GM21723 (cell line): ENCODE measurements around the gene CHD3.
"Not testable (repeated sequence)": the region's sequence is repeated elsewhere in the genome, so short reads cannot be mapped to it uniquely, and the experiment has no call there.

Experiments
- ATAC-seq: cut with Tn5 transposase; IDR thresholded peaks from one replicate; pipeline ENCODE4 v1.9.1; 2021; ENCODE audit warnings: mild to moderate bottlenecking, moderate library complexity; ENCODE audit not compliant: unreplicated experiment

Gene CHD3

GRCh38 chr17:7930841-7931631, 42.4 kb downstream of the CHD3 start:
- ATAC-seq = no peak

GRCh38 chr17:7931709-7932482, 43.3 kb downstream of the CHD3 start, which contains the start of the genes CNTROB and TRAPPC1:
CNTROB (plus strand) TSS chr17:7932206; CDS start chr17:7933080, 874 bp downstream.
TRAPPC1 (minus strand) TSS chr17:7931946; CDS start chr17:7931829, 117 bp downstream.
- peak; percentile 85 for ATAC-seq

GRCh38 chr17:7932483-7932891, 43.9 kb downstream of the CHD3 start:
- ATAC-seq = peak; percentile 14

- ATAC-seq = no peak
Measured at GRCh38 chr17:7932949-7933348, 44.4 kb downstream of the CHD3 start.

GRCh38 chr17:7935859-7936258, 47.3 kb downstream of the CHD3 start:
- ATAC-seq = no peak

- no peak for ATAC-seq
Measured at GRCh38 chr17:7940034-7940433, 51.4 kb downstream of the CHD3 start.

- no peak for ATAC-seq
Measured at GRCh38 chr17:7940743-7941142, 52.2 kb downstream of the CHD3 start.

GRCh38 chr17:7943291-7943690, 54.7 kb downstream of the CHD3 start:
- ATAC-seq = no peak

- ATAC-seq = no peak
Measured at GRCh38 chr17:7944326-7944725, 55.7 kb downstream of the CHD3 start.

- ATAC-seq = no peak
Measured at GRCh38 chr17:7945651-7946050, 57.1 kb downstream of the CHD3 start.

GRCh38 chr17:7946441-7946840, 57.9 kb downstream of the CHD3 start:
- no peak for ATAC-seq

GRCh38 chr17:7947651-7948050, 59.1 kb downstream of the CHD3 start:
- no peak for ATAC-seq

- ATAC-seq = no peak
Measured at GRCh38 chr17:7950578-7950977, 62.0 kb downstream of the CHD3 start.

GRCh38 chr17:7951143-7951792, 62.7 kb downstream of the CHD3 start:
- peak; percentile 68 for ATAC-seq

GRCh38 chr17:7953266-7953665, 64.7 kb downstream of the CHD3 start:
- ATAC-seq = not testable (repeated sequence)

GRCh38 chr17:7955414-7956227, 67.0 kb downstream of the CHD3 start:
- ATAC-seq = no peak

- ATAC-seq = no peak
Measured at GRCh38 chr17:7956228-7956965, 67.8 kb downstream of the CHD3 start.

GRCh38 chr17:7959503-7960253, 71.1 kb downstream of the CHD3 start:
- ATAC-seq = no peak

- ATAC-seq = no peak
Measured at GRCh38 chr17:7961421-7961820, 72.8 kb downstream of the CHD3 start.
